ENCODE results near the gene HHLA2. TPM values are rescaled to one million over a fixed set of nuclear protein-coding genes. Genes with fewer than 3 reads are reported as not detected.

Gene HHLA2
- total and polyA plus RNA-seq, 2 of the 8 experiments (the other 6 are each of a cell fraction or from before 2014, with no cell fraction given), result not detected

DNA sequence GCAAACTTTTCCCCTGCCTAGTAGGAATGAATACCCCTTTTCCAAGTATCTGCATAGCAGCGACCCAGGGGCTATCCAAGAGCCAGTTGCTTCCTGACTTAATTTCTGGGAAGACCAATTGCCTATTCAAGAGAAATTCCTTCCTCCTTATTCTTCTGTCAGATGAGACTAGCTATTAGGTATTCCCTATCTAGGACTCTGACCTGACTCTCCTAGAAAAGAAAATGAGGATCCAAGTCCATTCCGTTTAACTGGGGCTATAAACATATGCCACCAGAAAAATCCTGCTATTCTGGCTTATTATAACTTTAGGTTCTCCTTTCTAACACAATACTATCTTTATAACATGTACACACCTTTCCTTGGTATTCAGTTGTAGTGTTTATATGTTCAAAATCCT lies 1.7 kb downstream of the HHLA2 start:
- no peak overlapping the region for H2AK5ac ChIP-seq (ENCODE audit: low read depth, low read length)
- H3K9me3 ChIP-seq (ENCODE audit: insufficient read depth in 2 of 2, low read depth in 1 of 2, low read length in 1 of 2), result no peaks in the 10 kb centered on the region
- H3K23ac ChIP-seq (ENCODE audit: insufficient read length), result no peak overlapping the region
- DNase-seq (ENCODE audit: low read depth in 1 of 2, low spot score in 2 of 2) (no peak), FAIRE-seq (no peak)
- ChIA-PET POLR2A (ENCODE audit: partially characterized antibody) (no interaction called here), CTCF (ENCODE audit: partially characterized antibody) (no interaction called here)
- TF ChIP-seq SIX5 (IDR thresholded peaks at IDR 0.05; ENCODE audit: low read depth, low read length) (no peak), SRF (IDR thresholded peaks at IDR 0.05; ENCODE audit: low read depth, low read length) (no peak), ZNF274 (IDR thresholded peaks at IDR 0.05; ENCODE audit: borderline replicate concordance, extremely low read depth, low read length) (no peak), ASH2L (IDR thresholded peaks at IDR 0.05; ENCODE audit: low read length) (no peak), NRF1 (IDR thresholded peaks at IDR 0.05; ENCODE audit: low read depth, low read length) (no peak), SUZ12 (IDR thresholded peaks at IDR 0.05; ENCODE audit: low read length) (no peak), EZH2 (IDR thresholded peaks at IDR 0.05; ENCODE audit: low read depth, low read length, severe bottlenecking) (no peak), TAF1 (IDR thresholded peaks at IDR 0.05; ENCODE audit: low read depth, low read length) (no peak), GTF2F1 (IDR thresholded peaks at IDR 0.05; ENCODE audit: borderline replicate concordance, low read depth, low read length) (no peak)
- TF ChIP-seq, protein P1, sequence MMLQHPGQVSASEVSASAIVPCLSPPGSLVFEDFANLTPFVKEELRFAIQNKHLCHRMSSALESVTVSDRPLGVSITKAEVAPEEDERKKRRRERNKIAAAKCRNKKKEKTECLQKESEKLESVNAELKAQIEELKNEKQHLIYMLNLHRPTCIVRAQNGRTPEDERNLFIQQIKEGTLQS (IDR thresholded peaks at IDR 0.05; ENCODE audit: insufficient read depth, low read depth, low read length), result no peak
- no peak overlapping the region for H2BK15ac ChIP-seq (ENCODE audit: low read length)
- no peaks in the 10 kb centered on the region for H3K79me1 ChIP-seq (ENCODE audit: low read depth, low read length)
- H2BK120ac ChIP-seq (replicated peaks; ENCODE audit: low read depth, low read length), result no peak overlapping the region
- no peaks in the 10 kb centered on the region for H3K79me2 ChIP-seq (ENCODE audit: control insufficient read depth in 1 of 2, insufficient read depth in 2 of 2, low read length in 2 of 2)
- H3K4me3 ChIP-seq (ENCODE audit: extremely low read depth in 1 of 4, insufficient read depth in 2 of 4, low read depth in 3 of 4, low read length in 4 of 4), result no peak overlapping the region
- H3K27ac ChIP-seq (ENCODE audit: low read depth, low read length), result no peak overlapping the region
- no peak overlapping the region for H4K5ac ChIP-seq (ENCODE audit: insufficient read length, low read depth, low read length)
- no peak overlapping the region for H3K14ac ChIP-seq (ENCODE audit: insufficient read length)
- no peak overlapping the region for H2BK12ac ChIP-seq (ENCODE audit: low read depth, low read length)
- no peaks in the 10 kb centered on the region for H4K20me1 ChIP-seq (replicated peaks in 1 of 2; ENCODE audit: control insufficient read depth in 1 of 2, insufficient read depth in 2 of 2, low read length in 2 of 2)
- no peaks in the 10 kb centered on the region for H3K23me2 ChIP-seq (ENCODE audit: low read depth, low read length)
- peaks cover 0 to 2% (median 0%) of the 10 kb centered on the region in 4 experiments; a peak in 1 of 7 replicates for H3K4me1 ChIP-seq (replicated peaks in 1 of 4; ENCODE audit: control insufficient read depth in 3 of 4, insufficient read depth in 4 of 4, low read length in 3 of 4)
- no peaks in the 10 kb centered on the region for H3K36me3 ChIP-seq (ENCODE audit: control insufficient read depth in 2 of 4, insufficient read depth in 4 of 4, low read length in 3 of 4)
- no peaks in the 10 kb centered on the region for H3K27me3 ChIP-seq (replicated peaks in 1 of 4; ENCODE audit: control insufficient read depth in 3 of 4, extremely low read depth in 1 of 4, insufficient read depth in 3 of 4, low read length in 3 of 4)
- H3K18ac ChIP-seq (ENCODE audit: extremely low read depth, low read length), result no peak overlapping the region
- H3K4me2 ChIP-seq (ENCODE audit: insufficient read depth in 1 of 2, low read depth in 2 of 2, low read length in 2 of 2), result no peak overlapping the region
- WGBS, 2 experiments (ENCODE audit: extremely low coverage in 1 of 2, insufficient coverage in 1 of 2, insufficient read length in 1 of 2, insufficient replicate concordance in 2 of 2, low coverage in 1 of 2, low lambda C conversion rate in 2 of 2, missing lambda C conversion rate in 1 of 2), result 90% methylated on average over 2 of the region's 2 CpGs; no CpG with 5 or more reads in 1 of the 2 experiments
- H2BK20ac ChIP-seq (ENCODE audit: low read length), result no peak overlapping the region
- H3K56ac ChIP-seq (replicated peaks; ENCODE audit: insufficient read length, low read depth, low read length), result no peak overlapping the region
- H3K9ac ChIP-seq (replicated peaks in 1 of 4; ENCODE audit: extremely low read depth in 1 of 4, low read depth in 3 of 4, low read length in 3 of 4), result no peak overlapping the region
- no peak overlapping the region for H2BK5ac ChIP-seq (ENCODE audit: low read depth, low read length)
- H4K91ac ChIP-seq (replicated peaks; ENCODE audit: insufficient read length, low read length), result no peak overlapping the region
- H4K8ac ChIP-seq (ENCODE audit: extremely low read depth, insufficient read depth, low read length), result no peak overlapping the region
- no peak overlapping the region for H3K4ac ChIP-seq (replicated peaks; ENCODE audit: insufficient read length, low read depth, low read length)
- H2AFZ ChIP-seq (ENCODE audit: low read length), result 0 out of 2 replicates have a peak overlapping the region, but pooled peaks have one; percentile 41
